ENCODE measurements around the gene TPR. TPM values are rescaled to one million over a fixed set of nuclear protein-coding genes. Genes with fewer than 3 reads are reported as not detected.
"Not testable (repeated sequence)": the region's sequence is repeated elsewhere in the genome, so short reads cannot be mapped to it uniquely, and the experiment has no call there.

TPR gene
- total RNA-seq, 2 experiments from 2014 or later = 116 to 120 TPM

DNA sequence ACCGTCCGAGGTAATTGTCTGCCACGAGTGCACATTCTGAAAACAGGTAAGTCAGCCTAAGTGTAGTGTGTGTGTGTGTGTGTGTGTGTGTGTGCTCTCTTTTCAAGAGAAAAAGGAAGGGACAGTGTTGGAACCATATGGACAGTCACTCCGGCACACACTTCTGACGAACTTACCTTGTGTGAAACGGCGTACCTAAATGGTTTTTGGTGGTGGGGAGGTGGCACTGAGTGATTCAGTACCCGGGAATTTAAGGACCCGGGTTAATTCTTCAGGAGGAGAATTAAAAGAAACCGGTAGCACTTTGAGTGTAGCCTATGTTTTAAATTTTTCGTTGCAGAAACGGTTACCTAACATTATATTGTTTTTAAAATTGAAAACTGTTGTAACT is 871 bp upstream of the TPR start:
- Mint-ChIP-seq H3K36me3 (peaks cover 16% of the 10 kb centered on the region), H3K4me3 (peak overlapping the region; percentile 99), H3K9me3 (no peaks in the 10 kb centered on the region), H3K27me3 (no peaks in the 10 kb centered on the region), H3K4me1 (peaks cover 29% of the 10 kb centered on the region), H3K27ac (peak overlapping the region; percentile 99)
- DNase-seq = no peak

- H3K4me1 Mint-ChIP-seq = peaks cover 30% of the 10 kb centered on the region
- H3K4me3 Mint-ChIP-seq = peak overlapping the region; percentile 99
- H3K27ac Mint-ChIP-seq = peak overlapping the region; percentile 99
- no peaks in the 10 kb centered on the region for H3K9me3 Mint-ChIP-seq
- DNase-seq = peak; percentile 29
- peaks cover 19% of the 10 kb centered on the region for H3K36me3 Mint-ChIP-seq
- no peaks in the 10 kb centered on the region for H3K27me3 Mint-ChIP-seq
Measured at GRCh38 chr1:186374303-186375151, 526 bp downstream of the TPR start.

DNA sequence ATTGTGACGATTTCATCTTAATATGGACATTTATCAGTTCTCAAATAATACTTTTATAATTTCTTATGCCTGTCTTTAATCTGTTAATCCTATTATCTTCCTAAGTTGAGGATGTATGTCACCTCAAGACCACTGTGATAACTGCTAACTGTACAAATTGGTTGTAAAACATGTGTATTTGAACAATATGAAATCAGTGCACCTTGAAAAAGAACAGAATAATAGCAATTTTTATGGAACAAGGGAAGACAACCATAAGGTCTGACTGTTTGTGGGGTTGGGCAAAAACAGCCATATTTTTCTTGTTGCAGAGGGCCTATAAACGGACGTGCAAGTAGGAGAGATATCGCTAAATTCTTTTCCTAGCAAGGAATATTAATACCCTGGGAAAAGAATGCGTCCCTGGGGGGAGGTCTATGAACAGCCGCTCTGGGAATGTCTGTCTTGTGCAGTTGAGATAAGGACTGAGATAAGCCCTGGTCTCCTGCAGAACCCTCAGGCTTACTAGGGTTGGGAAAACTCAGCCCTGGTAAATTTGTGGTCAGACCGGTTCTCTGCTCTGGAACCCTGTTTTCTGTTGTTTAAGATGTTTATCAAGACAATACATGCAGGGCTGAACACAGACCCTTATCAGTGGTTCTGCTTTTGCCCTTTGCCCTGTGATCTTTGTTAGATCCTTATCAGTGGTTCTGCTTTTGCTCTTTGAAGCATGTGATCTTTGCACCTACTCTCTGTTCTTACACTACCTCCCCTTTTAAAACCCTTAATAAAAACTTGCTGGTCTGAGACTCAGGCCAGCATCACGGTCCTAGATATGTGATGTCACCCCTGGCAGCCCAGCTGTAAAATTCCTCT is 27.0 kb downstream of the TPR start:
- not testable (repeated sequence) for H3K4me1 Mint-ChIP-seq, H3K27me3 Mint-ChIP-seq, H3K9me3 Mint-ChIP-seq, H3K27ac Mint-ChIP-seq, DNase-seq, H3K4me3 Mint-ChIP-seq
- peaks cover 37% of the 10 kb centered on the region for H3K36me3 Mint-ChIP-seq

DNA sequence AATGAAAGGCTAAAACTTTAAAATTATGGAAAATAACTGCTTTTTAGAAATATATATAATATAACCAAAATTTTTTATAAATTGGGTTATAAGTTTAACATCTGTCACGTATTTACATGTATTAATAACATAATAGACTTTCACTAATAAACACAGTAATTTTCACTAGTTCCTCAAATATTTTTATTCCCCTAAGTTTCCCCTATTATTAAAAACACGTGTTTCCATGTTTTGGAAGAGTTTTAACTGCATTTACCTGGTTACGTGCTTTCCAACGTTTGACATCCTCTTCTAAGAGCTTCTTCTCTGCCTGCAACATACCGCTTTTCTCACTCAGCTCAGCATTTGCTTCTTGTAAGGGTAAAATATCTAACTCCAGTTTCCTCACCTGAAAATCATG is 34.3 kb downstream of the TPR start:
- no peak for DNase-seq
- Mint-ChIP-seq H3K9me3 (no peaks in the 10 kb centered on the region), H3K27me3 (no peaks in the 10 kb centered on the region), H3K4me3 (no peak overlapping the region), H3K4me1 (no peaks in the 10 kb centered on the region), H3K36me3 (peaks cover 24% of the 10 kb centered on the region), H3K27ac (no peak overlapping the region)

- Mint-ChIP-seq H3K9me3 (no peaks in the 10 kb centered on the region), H3K4me1 (no peaks in the 10 kb centered on the region), H3K36me3 (peaks cover 13% of the 10 kb centered on the region), H3K27me3 (no peaks in the 10 kb centered on the region), H3K27ac (no peak overlapping the region), H3K4me3 (no peak overlapping the region)
- no peak for DNase-seq
Measured at GRCh38 chr1:186337554-186337953, 37.5 kb downstream of the TPR start.

GRCh38 chr1:186330758-186331157 is 44.3 kb downstream of the TPR start:
- no peak overlapping the region for H3K27ac Mint-ChIP-seq
- H3K9me3 Mint-ChIP-seq = no peaks in the 10 kb centered on the region
- H3K4me1 Mint-ChIP-seq = no peaks in the 10 kb centered on the region
- no peak for DNase-seq
- peaks cover 20% of the 10 kb centered on the region for H3K36me3 Mint-ChIP-seq
- H3K27me3 Mint-ChIP-seq = no peaks in the 10 kb centered on the region
- no peak overlapping the region for H3K4me3 Mint-ChIP-seq

- no peak for DNase-seq
- no peak overlapping the region for H3K4me3 Mint-ChIP-seq
- H3K27me3 Mint-ChIP-seq = no peaks in the 10 kb centered on the region
- H3K4me1 Mint-ChIP-seq = no peaks in the 10 kb centered on the region
- no peaks in the 10 kb centered on the region for H3K9me3 Mint-ChIP-seq
- peaks cover 30% of the 10 kb centered on the region for H3K36me3 Mint-ChIP-seq
- H3K27ac Mint-ChIP-seq = no peak overlapping the region
Measured at GRCh38 chr1:186327331-186327730, 47.7 kb downstream of the TPR start.

DNA sequence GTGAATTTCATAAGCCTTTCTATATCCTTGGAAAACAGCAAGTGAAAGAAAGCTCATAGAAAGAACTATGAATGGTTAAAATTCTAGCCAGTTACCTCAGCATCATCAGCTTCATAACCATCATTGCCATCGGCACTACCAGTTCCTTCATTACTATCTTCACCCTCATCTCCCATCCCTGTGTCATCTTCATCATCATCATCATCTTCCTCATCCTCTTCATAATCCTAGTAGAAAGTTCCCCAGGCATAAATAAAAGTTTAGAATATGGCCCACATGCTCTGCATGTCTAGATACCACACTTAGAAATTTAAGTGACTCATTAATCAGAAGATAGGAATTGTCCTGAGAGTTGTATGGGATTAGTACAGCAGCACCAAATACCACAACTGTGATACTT is 49.0 kb downstream of the TPR start:
- Mint-ChIP-seq H3K36me3 (peaks cover 37% of the 10 kb centered on the region), H3K27me3 (no peaks in the 10 kb centered on the region), H3K4me1 (peaks cover 2% of the 10 kb centered on the region), H3K4me3 (no peak overlapping the region), H3K9me3 (no peaks in the 10 kb centered on the region), H3K27ac (no peak overlapping the region)
- no peak for DNase-seq

DNA sequence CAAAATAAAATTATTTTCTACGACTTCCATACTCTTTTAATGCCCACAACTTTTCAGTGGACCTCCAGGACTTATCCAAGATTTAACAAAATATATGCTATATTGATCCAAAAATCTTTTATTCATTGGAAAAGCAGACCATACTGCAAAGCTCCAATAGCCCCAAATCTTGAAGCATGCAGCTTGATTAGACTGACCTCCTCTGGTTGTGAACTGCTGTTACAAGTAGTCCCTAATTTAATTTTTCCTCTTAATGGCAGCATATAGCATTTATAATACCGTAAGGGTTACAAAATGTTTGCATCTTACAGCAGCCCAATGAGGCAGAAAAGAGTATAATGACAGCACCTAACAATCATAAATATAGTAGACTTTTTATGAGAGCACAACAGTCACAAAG is 49.8 kb downstream of the TPR start:
- Mint-ChIP-seq H3K4me3 (no peak overlapping the region), H3K9me3 (no peaks in the 10 kb centered on the region), H3K27ac (no peak overlapping the region), H3K36me3 (peaks cover 32% of the 10 kb centered on the region), H3K4me1 (peaks cover 2% of the 10 kb centered on the region), H3K27me3 (no peaks in the 10 kb centered on the region)
- DNase-seq = no peak

DNA sequence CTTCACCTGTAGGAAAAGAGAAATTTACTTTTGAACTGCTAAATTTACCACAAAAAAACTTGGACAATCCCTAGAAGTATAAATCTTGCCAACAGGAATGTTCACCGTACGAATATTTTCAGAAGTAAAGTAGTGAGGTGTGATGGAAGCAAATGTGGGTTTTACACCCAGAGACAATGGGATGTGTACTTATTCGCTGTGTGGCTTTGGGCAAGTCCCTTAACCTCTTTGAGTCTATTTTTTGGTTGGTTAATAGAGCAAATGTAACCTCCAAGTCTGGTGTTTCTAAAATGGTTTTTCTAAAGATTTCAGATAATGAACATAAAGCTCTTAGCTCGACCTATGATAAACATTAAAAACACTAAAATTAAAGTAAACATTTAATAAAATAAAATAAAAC is 51.2 kb downstream of the TPR start:
- no peak overlapping the region for H3K4me3 Mint-ChIP-seq
- no peak for DNase-seq
- H3K36me3 Mint-ChIP-seq = peaks cover 30% of the 10 kb centered on the region
- no peaks in the 10 kb centered on the region for H3K9me3 Mint-ChIP-seq
- no peak overlapping the region for H3K27ac Mint-ChIP-seq
- no peaks in the 10 kb centered on the region for H3K27me3 Mint-ChIP-seq
- H3K4me1 Mint-ChIP-seq = peaks cover 2% of the 10 kb centered on the region

- peaks cover 25% of the 10 kb centered on the region for H3K36me3 Mint-ChIP-seq
- H3K9me3 Mint-ChIP-seq = no peaks in the 10 kb centered on the region
- H3K4me3 Mint-ChIP-seq = no peak overlapping the region
- no peaks in the 10 kb centered on the region for H3K4me1 Mint-ChIP-seq
- no peak overlapping the region for H3K27ac Mint-ChIP-seq
- no peaks in the 10 kb centered on the region for H3K27me3 Mint-ChIP-seq
- no peak for DNase-seq
Measured at GRCh38 chr1:186315570-186315969, 59.5 kb downstream of the TPR start.

- peaks cover 5% of the 10 kb centered on the region for H3K4me1 Mint-ChIP-seq
- peaks cover 2% of the 10 kb centered on the region for H3K9me3 Mint-ChIP-seq
- H3K4me3 Mint-ChIP-seq = no peak overlapping the region
- no peaks in the 10 kb centered on the region for H3K27me3 Mint-ChIP-seq
- peaks cover 15% of the 10 kb centered on the region for H3K36me3 Mint-ChIP-seq
- DNase-seq = no peak
- no peak overlapping the region for H3K27ac Mint-ChIP-seq
Measured at GRCh38 chr1:186311375-186312051, 63.5 kb downstream of the TPR start.

DNA sequence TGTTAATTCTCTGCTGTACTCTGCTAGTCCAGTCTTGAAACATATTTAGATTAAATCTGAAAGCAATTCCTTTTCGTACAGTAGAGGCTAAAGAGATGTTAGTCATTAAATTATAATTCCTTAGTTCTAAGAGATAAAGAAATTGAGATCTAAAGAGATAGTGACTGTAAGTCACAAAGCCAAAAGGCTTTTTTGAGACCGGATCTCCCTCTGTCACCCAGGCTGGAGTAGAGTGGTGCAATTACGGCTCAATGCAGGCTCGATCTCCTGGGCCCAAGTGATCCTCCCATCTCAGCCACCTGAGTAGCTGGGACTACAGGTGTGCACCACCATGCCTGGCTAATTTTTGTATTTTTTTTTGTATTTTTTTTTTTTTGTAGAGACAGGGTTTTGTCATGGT is 64.7 kb downstream of the TPR start:
- peaks cover 12% of the 10 kb centered on the region for H3K4me1 Mint-ChIP-seq
- peaks cover 9% of the 10 kb centered on the region for H3K36me3 Mint-ChIP-seq
- H3K4me3 Mint-ChIP-seq = no peak overlapping the region
- H3K9me3 Mint-ChIP-seq = peaks cover 2% of the 10 kb centered on the region
- no peak for DNase-seq
- H3K27ac Mint-ChIP-seq = no peak overlapping the region
- H3K27me3 Mint-ChIP-seq = no peaks in the 10 kb centered on the region

DNA sequence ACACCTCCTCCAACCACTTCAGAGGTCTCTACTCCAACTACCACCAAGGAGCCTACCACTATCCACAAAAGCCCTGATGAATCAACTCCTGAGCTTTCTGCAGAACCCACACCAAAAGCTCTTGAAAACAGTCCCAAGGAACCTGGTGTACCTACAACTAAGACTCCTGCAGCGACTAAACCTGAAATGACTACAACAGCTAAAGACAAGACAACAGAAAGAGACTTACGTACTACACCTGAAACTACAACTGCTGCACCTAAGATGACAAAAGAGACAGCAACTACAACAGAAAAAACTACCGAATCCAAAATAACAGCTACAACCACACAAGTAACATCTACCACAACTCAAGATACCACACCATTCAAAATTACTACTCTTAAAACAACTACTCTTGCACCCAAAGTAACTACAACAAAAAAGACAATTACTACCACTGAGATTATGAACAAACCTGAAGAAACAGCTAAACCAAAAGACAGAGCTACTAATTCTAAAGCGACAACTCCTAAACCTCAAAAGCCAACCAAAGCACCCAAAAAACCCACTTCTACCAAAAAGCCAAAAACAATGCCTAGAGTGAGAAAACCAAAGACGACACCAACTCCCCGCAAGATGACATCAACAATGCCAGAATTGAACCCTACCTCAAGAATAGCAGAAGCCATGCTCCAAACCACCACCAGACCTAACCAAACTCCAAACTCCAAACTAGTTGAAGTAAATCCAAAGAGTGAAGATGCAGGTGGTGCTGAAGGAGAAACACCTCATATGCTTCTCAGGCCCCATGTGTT is 66.6 kb downstream of the TPR start:
- H3K4me1 Mint-ChIP-seq = peaks cover 22% of the 10 kb centered on the region
- H3K36me3 Mint-ChIP-seq = peaks cover 4% of the 10 kb centered on the region
- peaks cover 2% of the 10 kb centered on the region for H3K9me3 Mint-ChIP-seq
- H3K4me3 Mint-ChIP-seq = no peak overlapping the region
- no peaks in the 10 kb centered on the region for H3K27me3 Mint-ChIP-seq
- no peak overlapping the region for H3K27ac Mint-ChIP-seq
- DNase-seq = no peak
